ENCODE data around the gene SRGAP2C. TPM values are rescaled to one million over a fixed set of nuclear protein-coding genes. Genes with fewer than 3 reads are reported as not detected.
"Not testable (repeated sequence)": the region's sequence is repeated elsewhere in the genome, so short reads cannot be mapped to it uniquely, and the experiment has no call there.

Gene SRGAP2C
- total RNA-seq, 2 donors from 2014 or later, result 19.1 to 23.5 TPM

DNA sequence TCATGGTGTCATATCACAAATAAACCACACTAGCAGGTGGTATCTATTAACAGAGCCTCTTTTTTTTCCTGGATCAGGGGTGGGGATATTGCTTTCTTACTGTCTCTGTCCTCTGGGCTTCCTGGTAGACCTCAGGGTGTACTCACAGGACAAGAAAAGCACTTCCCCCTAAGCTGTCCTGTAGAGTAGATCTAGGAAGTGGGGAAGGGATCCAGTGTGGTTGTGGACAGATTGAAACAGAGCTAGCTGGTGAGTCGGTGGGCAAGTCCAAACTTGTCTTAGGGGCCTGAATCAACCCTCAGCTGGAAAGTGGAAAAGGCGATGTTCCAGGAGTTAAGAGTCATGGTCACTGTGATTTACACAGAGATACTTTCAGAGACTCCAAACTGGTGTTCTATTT, 96.7 kb downstream of the SRGAP2C start:
- not testable (repeated sequence) for DNase-seq; H3K27me3 Mint-ChIP-seq (ENCODE audit: low read depth); H3K9me3 Mint-ChIP-seq; H3K27ac Mint-ChIP-seq; H3K4me3 Mint-ChIP-seq; H3K36me3 Mint-ChIP-seq (ENCODE audit: insufficient read depth in 2 of 2); H3K4me1 Mint-ChIP-seq (ENCODE audit: low read depth)
- peak in 1 of 2 donors; percentile 27 for ATAC-seq (replicated peaks in 1 of 2)

DNA sequence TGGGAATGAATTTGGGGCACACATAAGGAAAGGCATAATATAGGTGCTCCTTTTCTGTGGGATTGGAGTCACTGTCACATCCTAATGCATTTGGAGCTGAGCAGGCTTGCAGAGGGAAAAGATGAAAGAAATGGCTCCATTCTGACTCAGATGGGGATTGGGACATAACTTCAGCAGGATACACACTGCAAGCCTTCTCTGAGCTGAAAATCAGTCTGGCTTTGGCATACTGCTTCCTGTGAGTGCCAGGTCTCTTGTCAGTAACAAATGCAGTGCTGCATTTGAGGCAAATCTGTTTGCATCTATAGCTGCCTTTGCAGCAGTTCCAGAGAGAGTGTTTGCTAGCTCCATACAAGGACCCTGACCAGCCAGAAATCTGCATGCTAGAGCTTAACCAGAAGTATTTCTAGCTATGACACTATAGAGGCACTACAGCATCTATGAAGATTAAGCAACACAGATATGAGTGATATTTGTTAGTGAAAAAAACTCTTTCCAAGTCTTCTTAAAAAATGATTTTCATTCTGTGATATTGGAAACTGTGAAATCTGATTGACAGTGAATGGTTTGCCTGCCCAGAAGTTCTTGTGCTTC, 98.9 kb downstream of the SRGAP2C start:
- H3K27ac Mint-ChIP-seq; DNase-seq; H3K27me3 Mint-ChIP-seq (ENCODE audit: low read depth); H3K4me1 Mint-ChIP-seq (ENCODE audit: low read depth); H3K4me3 Mint-ChIP-seq; ATAC-seq (replicated peaks in 1 of 2); H3K9me3 Mint-ChIP-seq; H3K36me3 Mint-ChIP-seq (ENCODE audit: insufficient read depth in 2 of 2): not testable (repeated sequence)

DNA sequence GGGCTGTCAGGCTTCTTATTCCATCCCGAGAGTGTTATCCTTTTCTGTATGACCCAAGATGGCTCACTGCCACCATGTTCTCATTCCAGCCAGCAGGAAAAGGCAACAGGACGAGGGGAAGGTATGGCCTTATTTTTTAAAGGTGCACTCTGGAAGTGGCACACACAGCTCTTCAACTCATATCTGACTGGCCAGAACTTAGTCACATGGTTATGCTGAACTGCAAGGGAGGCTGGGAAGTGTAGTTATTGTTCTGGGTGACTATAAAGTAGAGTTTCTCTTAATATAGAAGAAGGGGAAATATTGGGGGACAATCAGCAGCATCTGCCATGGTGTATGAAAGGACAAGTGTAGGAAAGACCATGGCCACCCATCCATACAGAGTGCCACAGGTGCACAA, 107.8 kb downstream of the SRGAP2C start:
- not testable (repeated sequence) for H3K4me3 Mint-ChIP-seq; ATAC-seq (replicated peaks in 1 of 2); DNase-seq; H3K27ac Mint-ChIP-seq; H3K4me1 Mint-ChIP-seq (ENCODE audit: low read depth); H3K27me3 Mint-ChIP-seq (ENCODE audit: low read depth); H3K36me3 Mint-ChIP-seq (ENCODE audit: insufficient read depth in 2 of 2); H3K9me3 Mint-ChIP-seq

DNA sequence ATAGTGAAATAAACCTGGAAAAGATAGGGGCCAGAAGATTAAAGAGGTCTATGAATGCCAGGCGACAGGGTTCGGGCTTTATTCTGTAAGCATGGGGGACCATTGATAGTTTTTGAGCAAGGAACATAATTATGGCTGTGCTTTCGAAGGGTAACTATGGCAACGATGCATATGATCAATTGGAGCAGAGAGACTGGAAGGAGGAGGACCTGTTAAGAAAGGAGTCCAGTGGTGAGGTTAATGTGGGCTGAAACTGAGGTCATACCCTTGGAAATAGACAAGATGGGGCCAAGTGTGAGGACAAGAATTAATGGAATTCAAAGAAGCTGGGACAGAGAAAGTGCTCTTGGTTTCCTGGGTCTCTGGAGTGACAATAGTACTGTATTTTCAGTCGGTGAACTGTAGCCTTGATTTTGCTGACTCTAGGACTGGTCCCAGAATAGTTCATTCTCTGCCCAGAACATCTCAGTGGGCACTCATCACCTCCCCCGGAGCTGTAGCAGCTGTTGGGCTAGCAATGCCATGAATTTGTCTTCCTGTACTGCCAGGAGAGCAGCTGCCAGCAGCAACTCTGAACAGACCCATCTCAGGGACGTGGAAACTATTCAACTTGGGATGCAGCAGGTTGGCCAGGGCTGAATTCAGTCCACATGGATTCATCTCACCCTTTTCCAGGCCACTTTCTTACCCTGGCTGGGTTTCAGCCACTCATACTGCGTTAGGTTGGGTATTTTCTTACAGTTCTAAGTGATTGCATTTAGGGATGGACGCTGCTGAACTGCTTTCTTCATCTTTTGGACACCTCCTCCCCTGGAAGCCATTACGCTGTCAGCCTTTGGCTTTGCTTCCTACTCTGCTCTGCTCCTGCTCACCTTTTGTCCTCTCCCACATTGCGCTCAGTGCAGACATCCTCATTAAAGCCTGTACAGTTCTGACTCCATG, 108.8 kb downstream of the SRGAP2C start:
- H3K36me3 Mint-ChIP-seq (ENCODE audit: insufficient read depth in 2 of 2); ATAC-seq (replicated peaks in 1 of 2); H3K27ac Mint-ChIP-seq; H3K27me3 Mint-ChIP-seq (ENCODE audit: low read depth); H3K4me1 Mint-ChIP-seq (ENCODE audit: low read depth); H3K9me3 Mint-ChIP-seq; DNase-seq; H3K4me3 Mint-ChIP-seq: not testable (repeated sequence)

DNA sequence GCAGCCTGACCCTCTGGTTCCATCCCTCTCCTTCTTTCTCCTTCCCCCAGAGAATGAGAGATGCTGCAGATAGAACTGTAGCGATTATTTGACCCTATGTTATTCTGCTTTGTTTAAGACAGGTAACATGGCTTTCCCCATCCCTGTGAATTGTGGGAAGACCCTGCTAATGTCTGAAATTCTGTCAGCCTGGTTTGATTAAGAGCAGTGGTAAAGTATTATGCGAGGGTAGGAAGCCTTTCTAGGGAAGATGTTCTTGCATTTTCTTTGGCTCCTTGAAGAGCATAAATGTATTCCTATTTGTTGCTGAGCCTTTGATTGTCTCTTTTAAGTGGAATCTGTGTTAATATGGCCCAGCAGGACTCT, 109.4 kb downstream of the SRGAP2C start:
- not testable (repeated sequence) for H3K4me3 Mint-ChIP-seq, H3K27ac Mint-ChIP-seq

DNA sequence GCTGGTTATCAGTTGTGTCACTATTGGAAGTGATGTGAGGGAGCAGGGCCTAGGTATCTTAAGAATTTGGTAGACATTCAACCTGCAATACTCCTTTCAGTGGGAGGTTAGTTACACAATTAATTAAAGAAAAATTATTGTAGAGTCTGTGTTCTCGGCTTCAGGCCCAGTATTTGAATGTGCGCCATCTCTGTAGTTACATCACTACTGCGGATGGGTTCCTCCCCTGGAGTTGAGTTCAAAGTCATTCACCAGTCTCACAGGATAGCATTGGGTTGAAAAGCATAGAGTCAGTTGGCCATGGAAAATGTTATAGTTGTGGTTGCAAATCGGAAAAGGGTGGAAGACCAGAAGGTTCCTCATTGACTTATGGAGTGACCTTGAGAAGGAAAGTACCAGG, 111.8 kb downstream of the SRGAP2C start:
- ATAC-seq (replicated peaks in 1 of 2); H3K36me3 Mint-ChIP-seq (ENCODE audit: insufficient read depth in 2 of 2); H3K4me1 Mint-ChIP-seq (ENCODE audit: low read depth); H3K27ac Mint-ChIP-seq; H3K9me3 Mint-ChIP-seq; DNase-seq; H3K27me3 Mint-ChIP-seq (ENCODE audit: low read depth); H3K4me3 Mint-ChIP-seq: not testable (repeated sequence)

More for the DNA sequence above, 109.4 kb downstream of the SRGAP2C start:
- not testable (repeated sequence) for ATAC-seq (replicated peaks in 1 of 2); H3K9me3 Mint-ChIP-seq; H3K36me3 Mint-ChIP-seq (ENCODE audit: insufficient read depth in 2 of 2); H3K27me3 Mint-ChIP-seq (ENCODE audit: low read depth); DNase-seq; H3K4me1 Mint-ChIP-seq (ENCODE audit: low read depth)

DNA sequence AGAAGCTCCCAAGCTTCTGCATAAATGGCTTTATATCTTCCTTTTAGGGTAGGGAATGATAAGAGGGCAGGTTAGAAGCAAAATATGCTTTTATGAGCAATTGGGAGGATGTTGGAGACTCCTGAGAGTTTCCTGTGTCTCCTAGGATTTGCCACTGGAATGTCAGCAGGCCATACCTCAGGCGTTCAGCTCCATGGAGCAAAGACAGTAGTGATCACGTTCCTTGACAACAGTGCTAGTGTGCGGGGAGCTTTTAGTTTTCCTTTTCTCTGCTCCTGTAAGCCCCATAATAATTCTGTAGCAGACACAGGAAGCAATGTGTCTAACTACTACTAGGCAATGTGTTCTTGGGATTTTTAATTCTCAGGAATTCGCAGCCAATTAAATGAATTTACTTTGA, 113.8 kb downstream of the SRGAP2C start:
- not testable (repeated sequence) for ATAC-seq (replicated peaks in 1 of 2); H3K27me3 Mint-ChIP-seq (ENCODE audit: low read depth); H3K36me3 Mint-ChIP-seq (ENCODE audit: insufficient read depth in 2 of 2)

DNA sequence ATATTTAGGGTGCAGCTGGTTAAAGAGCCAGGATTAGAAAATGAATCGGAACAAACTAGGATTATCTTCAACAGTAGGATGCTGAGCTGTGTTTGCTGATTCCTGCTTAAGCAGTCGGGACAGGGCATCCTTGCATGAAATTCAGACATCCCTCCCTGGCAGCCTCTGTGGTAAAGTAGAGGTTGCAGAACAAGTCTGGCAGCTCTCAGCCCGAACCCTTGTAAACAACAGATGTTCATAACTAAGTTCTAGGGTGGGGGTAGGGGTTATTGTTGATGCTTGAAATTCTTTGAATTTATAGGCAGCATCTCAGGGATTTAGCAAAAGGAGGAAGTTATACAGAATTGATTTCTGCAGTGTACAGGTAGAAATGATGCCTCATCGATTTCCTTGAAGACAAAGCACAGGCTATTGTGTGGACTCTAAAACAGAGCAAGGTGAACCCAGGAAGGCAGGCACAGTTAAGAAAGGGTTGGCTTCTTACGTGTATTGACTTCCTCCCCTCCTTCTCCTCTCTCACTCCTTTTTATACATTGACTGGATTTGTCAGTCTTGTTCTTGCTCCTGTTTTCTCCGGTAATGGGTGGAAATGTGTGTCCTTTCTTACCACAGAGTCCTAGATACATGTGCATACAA, 114.9 kb downstream of the SRGAP2C start:
- H3K36me3 Mint-ChIP-seq (ENCODE audit: insufficient read depth in 2 of 2); ATAC-seq (replicated peaks in 1 of 2); H3K4me3 Mint-ChIP-seq; H3K9me3 Mint-ChIP-seq; H3K27ac Mint-ChIP-seq; H3K4me1 Mint-ChIP-seq (ENCODE audit: low read depth); DNase-seq; H3K27me3 Mint-ChIP-seq (ENCODE audit: low read depth): not testable (repeated sequence)

More for the DNA sequence above, 113.8 kb downstream of the SRGAP2C start:
- DNase-seq; H3K4me3 Mint-ChIP-seq; H3K27ac Mint-ChIP-seq; H3K9me3 Mint-ChIP-seq; H3K4me1 Mint-ChIP-seq (ENCODE audit: low read depth): not testable (repeated sequence)

DNA sequence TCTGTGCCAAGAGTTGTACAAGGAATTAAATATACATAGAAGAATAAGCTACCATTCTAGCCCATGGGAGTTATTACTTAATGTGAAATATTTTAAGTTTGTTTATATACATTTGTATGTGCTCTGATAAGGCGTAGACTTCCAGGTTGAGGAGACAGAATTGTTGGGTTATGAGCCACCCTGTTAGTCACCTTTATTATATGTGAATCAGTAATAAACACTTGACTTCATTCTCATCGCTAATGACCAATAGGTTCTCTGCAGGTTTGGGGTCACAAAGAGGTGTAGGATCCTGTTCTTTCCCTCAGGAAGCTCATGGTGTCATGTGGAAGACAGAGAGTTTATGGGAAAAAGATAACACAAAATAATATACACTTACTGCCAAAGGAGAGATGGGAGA, 117.1 kb downstream of the SRGAP2C start:
- H3K27ac Mint-ChIP-seq; H3K9me3 Mint-ChIP-seq; H3K4me1 Mint-ChIP-seq (ENCODE audit: low read depth); H3K36me3 Mint-ChIP-seq (ENCODE audit: insufficient read depth in 2 of 2); H3K4me3 Mint-ChIP-seq; ATAC-seq (replicated peaks in 1 of 2); DNase-seq; H3K27me3 Mint-ChIP-seq (ENCODE audit: low read depth): not testable (repeated sequence)

DNA sequence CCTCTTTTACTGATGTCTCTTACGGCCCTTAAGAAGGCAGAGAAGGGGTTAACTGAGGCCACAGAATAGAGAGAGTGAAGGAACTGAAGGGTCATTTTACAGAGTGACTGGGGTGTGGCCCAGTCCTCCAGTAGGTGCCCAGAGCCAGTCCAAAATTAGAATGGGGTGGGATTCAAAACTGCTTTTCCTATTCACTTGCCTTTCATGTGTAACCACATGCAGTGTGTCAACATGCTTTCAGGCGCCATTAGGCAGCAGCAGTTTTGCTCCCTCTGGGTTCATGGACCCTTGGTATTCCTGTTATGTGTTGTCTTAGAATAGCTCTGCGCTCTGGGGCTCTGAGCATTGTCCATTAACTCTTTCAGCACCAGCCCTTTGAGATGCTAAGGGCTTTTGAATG, 123.0 kb downstream of the SRGAP2C start:
- DNase-seq; H3K9me3 Mint-ChIP-seq; H3K4me3 Mint-ChIP-seq; H3K36me3 Mint-ChIP-seq (ENCODE audit: insufficient read depth in 2 of 2); H3K4me1 Mint-ChIP-seq (ENCODE audit: low read depth); H3K27ac Mint-ChIP-seq; ATAC-seq (replicated peaks in 1 of 2); H3K27me3 Mint-ChIP-seq (ENCODE audit: low read depth): not testable (repeated sequence)

DNA sequence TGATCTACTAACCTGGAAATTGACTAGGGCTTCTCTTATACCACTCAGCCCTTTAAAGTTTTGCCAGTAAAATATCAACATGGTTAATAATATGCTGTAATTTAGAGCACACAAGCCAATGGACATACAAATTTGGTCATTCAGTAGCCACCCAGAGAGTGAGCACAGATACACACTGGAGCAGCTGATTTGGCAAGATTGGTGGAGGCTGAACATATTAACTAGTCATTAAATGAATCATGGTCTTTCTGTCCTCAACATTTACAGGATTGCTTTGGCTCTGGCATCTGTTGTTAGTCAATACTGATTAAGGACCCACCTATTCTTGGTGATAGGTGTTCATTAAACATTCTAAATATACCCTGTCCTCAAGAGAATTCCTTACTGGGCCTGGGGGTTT, 130.7 kb downstream of the SRGAP2C start:
- H3K9me3 Mint-ChIP-seq; ATAC-seq (replicated peaks in 1 of 2); H3K36me3 Mint-ChIP-seq (ENCODE audit: insufficient read depth in 2 of 2); H3K27me3 Mint-ChIP-seq (ENCODE audit: low read depth); H3K4me3 Mint-ChIP-seq; H3K27ac Mint-ChIP-seq; DNase-seq; H3K4me1 Mint-ChIP-seq (ENCODE audit: low read depth): not testable (repeated sequence)

DNA sequence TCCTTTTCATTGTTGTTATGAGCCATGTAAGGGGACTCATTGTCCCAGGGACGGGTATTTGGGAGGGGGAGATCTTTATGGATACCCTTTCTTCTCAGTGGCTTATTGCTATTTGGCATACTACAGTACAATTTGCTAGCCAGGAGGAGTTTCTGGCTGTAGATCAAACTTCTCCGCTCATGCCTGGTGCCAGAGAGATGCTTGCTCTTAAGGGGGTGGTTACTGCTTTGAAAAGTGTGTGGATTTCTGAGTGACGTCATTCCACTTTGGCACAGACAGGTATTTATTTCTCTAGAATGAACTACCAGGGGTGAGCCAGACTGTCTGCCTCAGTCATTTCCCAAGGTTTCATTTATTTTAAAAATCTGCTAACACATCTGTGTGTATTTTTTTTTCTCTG, 131.3 kb downstream of the SRGAP2C start:
- H3K36me3 Mint-ChIP-seq (ENCODE audit: insufficient read depth in 2 of 2); H3K9me3 Mint-ChIP-seq: not testable (repeated sequence)

More for the DNA sequence above, 131.3 kb downstream of the SRGAP2C start:
- H3K4me1 Mint-ChIP-seq (ENCODE audit: low read depth); DNase-seq; H3K27me3 Mint-ChIP-seq (ENCODE audit: low read depth); H3K4me3 Mint-ChIP-seq; ATAC-seq (replicated peaks in 1 of 2); H3K27ac Mint-ChIP-seq: not testable (repeated sequence)

All from activated T-cell treated with anti-CD3 and anti-CD28 coated beads, Interleukin-2, amount 50 U/mL, for 72 hours (primary cell).